HEK293 (cell line): ENCODE measurements around the gene NOVA2.

ENCODE experiments used
- GLIS1 ChIP-seq: fragments of 450-650 bp; formaldehyde crosslinking; IDR thresholded peaks from 2 replicates; pipeline ENCODE4 v1.5.1; 2016; ENCODE audit warnings: missing biosample characterization, missing genetic modification characterization
- MEIS1 ChIP-seq: sonication (generic); formaldehyde crosslinking; IDR thresholded peaks from 2 replicates; pipeline ENCODE4 v1.8.1; 2022; ENCODE audit warnings: missing genetic modification reagents, mild to moderate bottlenecking, borderline replicate concordance
- PRDM1 ChIP-seq: fragments of 450-650 bp; formaldehyde crosslinking; IDR thresholded peaks from 2 replicates; pipeline ENCODE4; 2016; ENCODE audit warnings: missing biosample characterization, missing genetic modification characterization
- SCRT2 ChIP-seq: fragments of 450-650 bp; formaldehyde crosslinking; IDR thresholded peaks from 2 replicates; pipeline ENCODE4 v1.5.1; 2016; ENCODE audit warnings: missing biosample characterization, missing genetic modification characterization
- SETDB1 ChIP-seq: IDR thresholded peaks from one replicate; pipeline ENCODE4 v1.6.1; 2017; ENCODE audit warnings: mild to moderate bottlenecking, low read length, moderate library complexity, mixed read lengths; ENCODE audit not compliant: insufficient read length
- SP2 ChIP-seq: fragments of 450-650 bp; formaldehyde crosslinking; IDR thresholded peaks from 2 replicates; pipeline ENCODE4 v1.5.1; 2016; ENCODE audit warnings: missing biosample characterization, missing genetic modification characterization
- TSHZ1 ChIP-seq: fragments of 450-650 bp; formaldehyde crosslinking; IDR thresholded peaks from 2 replicates; pipeline ENCODE4 v1.5.1; 2016; ENCODE audit warnings: missing biosample characterization, missing genetic modification characterization, borderline replicate concordance
- ZBTB21 ChIP-seq: fragments of 450-650 bp; formaldehyde crosslinking; IDR thresholded peaks from 2 replicates; pipeline ENCODE4 v1.5.1; 2017; ENCODE audit warnings: missing biosample characterization, missing genetic modification characterization
- ZEB2 ChIP-seq: fragments of 450-650 bp; formaldehyde crosslinking; IDR thresholded peaks from 2 replicates; pipeline ENCODE4 v1.5.1; 2016; ENCODE audit warnings: missing biosample characterization, missing genetic modification characterization
- ZFP41 ChIP-seq: fragments of 450-650 bp; formaldehyde crosslinking; IDR thresholded peaks from 2 replicates; pipeline ENCODE4 v1.5.1; 2016; ENCODE audit warnings: missing biosample characterization, missing genetic modification characterization, borderline replicate concordance
- ZNF114 ChIP-seq: fragments of 450-650 bp; formaldehyde crosslinking; IDR thresholded peaks from 2 replicates; pipeline ENCODE4 v1.5.0; 2017; ENCODE audit warnings: missing biosample characterization, missing genetic modification characterization
- ZNF132 ChIP-seq: fragments of 450-650 bp; formaldehyde crosslinking; IDR thresholded peaks from 2 replicates; pipeline ENCODE4 v1.5.1; 2017; ENCODE audit warnings: missing biosample characterization, missing genetic modification characterization, borderline replicate concordance
- ZNF174 ChIP-seq: fragments of 450-650 bp; formaldehyde crosslinking; IDR thresholded peaks from 2 replicates; pipeline ENCODE4 v1.5.0; 2017; ENCODE audit warnings: missing biosample characterization, mild to moderate bottlenecking, missing genetic modification characterization
- ZNF18 ChIP-seq: fragments of 450-650 bp; formaldehyde crosslinking; IDR thresholded peaks from 2 replicates; pipeline ENCODE4 v1.5.1; 2016; ENCODE audit warnings: missing biosample characterization, missing genetic modification characterization
- ZNF202 ChIP-seq: fragments of 450-650 bp; formaldehyde crosslinking; IDR thresholded peaks from 2 replicates; pipeline ENCODE4 v1.5.1; 2016; ENCODE audit warnings: missing biosample characterization, missing genetic modification characterization, borderline replicate concordance
- ZNF248 ChIP-seq: fragments of 450-650 bp; formaldehyde crosslinking; IDR thresholded peaks from 2 replicates; pipeline ENCODE4 v1.5.1; 2017; ENCODE audit warnings: missing biosample characterization, missing genetic modification characterization
- ZNF266 ChIP-seq: fragments of 450-650 bp; formaldehyde crosslinking; IDR thresholded peaks from 2 replicates; pipeline ENCODE4 v1.5.1; 2016; ENCODE audit warnings: missing biosample characterization, missing genetic modification characterization, low read depth
- ZNF324 ChIP-seq: fragments of 450-650 bp; formaldehyde crosslinking; IDR thresholded peaks from 2 replicates; pipeline ENCODE4 v1.5.1; 2016; ENCODE audit warnings: missing biosample characterization, missing genetic modification characterization
- ZNF350 ChIP-seq: fragments of 450-650 bp; formaldehyde crosslinking; IDR thresholded peaks from 2 replicates; pipeline ENCODE4 v1.5.0; 2017; ENCODE audit warnings: missing biosample characterization, mild to moderate bottlenecking, missing genetic modification characterization
- ZNF37A ChIP-seq: fragments of 450-650 bp; IDR thresholded peaks from 2 replicates; pipeline ENCODE4 v1.5.1; 2018; ENCODE audit warnings: missing biosample characterization, missing genetic modification characterization
- ZNF514 ChIP-seq: fragments of 450-650 bp; formaldehyde crosslinking; IDR thresholded peaks from 2 replicates; pipeline ENCODE4 v1.5.1; 2016; ENCODE audit warnings: missing biosample characterization, missing genetic modification characterization
- ZNF548 ChIP-seq: fragments of 450-650 bp; formaldehyde crosslinking; IDR thresholded peaks from 2 replicates; pipeline ENCODE4 v1.5.1; 2016; ENCODE audit warnings: missing biosample characterization, missing genetic modification characterization
- ZNF624 ChIP-seq: fragments of 450-650 bp; formaldehyde crosslinking; IDR thresholded peaks from 2 replicates; pipeline ENCODE4 v1.5.1; 2017; ENCODE audit warnings: missing biosample characterization, missing genetic modification characterization
- ZNF639 ChIP-seq: fragments of 450-650 bp; formaldehyde crosslinking; IDR thresholded peaks from 2 replicates; pipeline ENCODE4 v1.5.1; 2016; ENCODE audit warnings: missing biosample characterization, missing genetic modification characterization
- ZNF658 ChIP-seq: fragments of 450-650 bp; formaldehyde crosslinking; IDR thresholded peaks from 2 replicates; pipeline ENCODE4; 2016; ENCODE audit warnings: missing biosample characterization, missing genetic modification characterization
- ZNF660 ChIP-seq: fragments of 450-650 bp; IDR thresholded peaks from 2 replicates; pipeline ENCODE4 v1.5.1; 2018; ENCODE audit warnings: missing biosample characterization, mild to moderate bottlenecking, missing genetic modification characterization
- ZNF704 ChIP-seq: fragments of 450-650 bp; formaldehyde crosslinking; IDR thresholded peaks from 2 replicates; pipeline ENCODE4 v1.5.1; 2016; ENCODE audit warnings: missing biosample characterization, missing genetic modification characterization
- ZNF76 ChIP-seq: fragments of 450-650 bp; formaldehyde crosslinking; IDR thresholded peaks from 2 replicates; pipeline ENCODE4; 2016; ENCODE audit warnings: low read depth, missing biosample characterization, missing genetic modification characterization, borderline replicate concordance
- ZSCAN30 ChIP-seq: fragments of 450-650 bp; IDR thresholded peaks from 2 replicates; pipeline ENCODE4 v1.5.1; 2018; ENCODE audit warnings: missing biosample characterization, mild to moderate bottlenecking, missing genetic modification characterization, moderate library complexity
- TF ChIP-seq, protein P1 (sequence below): fragments of 450-650 bp; formaldehyde crosslinking; IDR thresholded peaks from 2 replicates; pipeline ENCODE4 v1.5.1; 2016; ENCODE audit warnings: missing biosample characterization, missing genetic modification characterization
- TF ChIP-seq, protein P2 (sequence below): fragments of 450-650 bp; formaldehyde crosslinking; IDR thresholded peaks from 2 replicates; pipeline ENCODE4 v1.5.1; 2016; ENCODE audit warnings: missing biosample characterization, missing genetic modification characterization

Gene NOVA2

DNA sequence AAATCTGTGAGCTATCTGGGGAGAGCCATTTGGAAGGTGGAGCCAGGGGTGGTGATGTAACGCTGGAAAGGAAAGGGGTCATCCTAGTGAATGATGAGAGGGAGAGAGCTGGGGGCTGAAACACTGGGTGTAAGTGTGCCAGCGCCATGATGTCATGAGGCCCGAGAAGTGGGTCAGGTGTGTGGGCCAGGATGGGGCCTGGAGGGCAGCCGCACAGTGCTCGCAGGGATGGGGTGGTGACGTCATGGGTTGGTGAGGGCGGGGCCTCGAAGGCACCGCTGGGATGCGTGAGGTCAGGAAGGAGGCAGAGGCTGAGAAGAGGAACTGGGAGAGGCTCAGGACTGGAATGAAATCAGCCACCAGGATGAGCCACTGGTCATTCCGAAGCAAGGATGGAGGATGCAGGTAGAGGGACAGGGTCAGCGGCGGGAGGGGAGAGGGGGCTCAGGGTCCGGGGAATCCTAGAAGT lies 26.0 kb upstream of the NOVA2 start (continued):
- TF ChIP-seq, protein P1, sequence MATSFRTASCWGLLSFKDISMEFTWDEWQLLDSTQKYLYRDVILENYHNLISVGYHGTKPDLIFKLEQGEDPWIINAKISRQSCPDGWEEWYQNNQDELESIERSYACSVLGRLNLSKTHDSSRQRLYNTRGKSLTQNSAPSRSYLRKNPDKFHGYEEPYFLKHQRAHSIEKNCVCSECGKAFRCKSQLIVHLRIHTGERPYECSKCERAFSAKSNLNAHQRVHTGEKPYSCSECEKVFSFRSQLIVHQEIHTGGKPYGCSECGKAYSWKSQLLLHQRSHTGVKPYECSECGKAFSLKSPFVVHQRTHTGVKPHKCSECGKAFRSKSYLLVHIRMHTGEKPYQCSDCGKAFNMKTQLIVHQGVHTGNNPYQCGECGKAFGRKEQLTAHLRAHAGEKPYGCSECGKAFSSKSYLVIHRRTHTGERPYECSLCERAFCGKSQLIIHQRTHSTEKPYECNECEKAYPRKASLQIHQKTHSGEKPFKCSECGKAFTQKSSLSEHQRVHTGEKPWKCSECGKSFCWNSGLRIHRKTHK (tag by site-specific recombination): no peak
- TF ChIP-seq ZNF248 (tag by site-specific recombination) (no peak), ZNF174 (tag by site-specific recombination) (no peak), ZNF114 (no peak), ZNF132 (no peak), ZEB2 (peak; percentile 90), ZNF324 (tag by site-specific recombination) (peak; percentile 15; the same call in 1 of the 2 replicates), ZNF266 (no peak), ZBTB21 (tag by site-specific recombination) (peak; percentile 99), GLIS1 (tag by site-specific recombination) (peak; percentile 61), ZNF350 (tag by site-specific recombination) (no peak), ZNF704 (tag by site-specific recombination) (no peak), SCRT2 (tag by site-specific recombination) (0 out of 2 replicates have a peak, but pooled peaks have one; percentile 15), SETDB1 (no peak), ZNF660 (peak; percentile 49; the same call in 1 of the 2 replicates), ZNF624 (tag by site-specific recombination) (no peak), PRDM1 (tag by site-specific recombination) (peak; percentile 95), ZNF18 (tag by site-specific recombination) (no peak), ZNF548 (peak; percentile 100), ZNF76 (peak; percentile 78; the same call in 1 of the 2 replicates), TSHZ1 (tag by site-specific recombination) (peak; percentile 23; the same call in 1 of the 2 replicates), ZSCAN30 (tag by site-specific recombination) (no peak), ZNF202 (tag by site-specific recombination) (no peak), ZNF639 (tag by site-specific recombination) (0 out of 2 replicates have a peak, but pooled peaks have one; percentile 34), MEIS1 (CRISPR knock-in tag) (no peak), ZNF37A (tag by site-specific recombination) (no peak), ZFP41 (no peak), ZNF658 (tag by site-specific recombination) (no peak), ZNF514 (tag by site-specific recombination) (no peak), SP2 (peak; percentile 65)
- TF ChIP-seq, protein P2, sequence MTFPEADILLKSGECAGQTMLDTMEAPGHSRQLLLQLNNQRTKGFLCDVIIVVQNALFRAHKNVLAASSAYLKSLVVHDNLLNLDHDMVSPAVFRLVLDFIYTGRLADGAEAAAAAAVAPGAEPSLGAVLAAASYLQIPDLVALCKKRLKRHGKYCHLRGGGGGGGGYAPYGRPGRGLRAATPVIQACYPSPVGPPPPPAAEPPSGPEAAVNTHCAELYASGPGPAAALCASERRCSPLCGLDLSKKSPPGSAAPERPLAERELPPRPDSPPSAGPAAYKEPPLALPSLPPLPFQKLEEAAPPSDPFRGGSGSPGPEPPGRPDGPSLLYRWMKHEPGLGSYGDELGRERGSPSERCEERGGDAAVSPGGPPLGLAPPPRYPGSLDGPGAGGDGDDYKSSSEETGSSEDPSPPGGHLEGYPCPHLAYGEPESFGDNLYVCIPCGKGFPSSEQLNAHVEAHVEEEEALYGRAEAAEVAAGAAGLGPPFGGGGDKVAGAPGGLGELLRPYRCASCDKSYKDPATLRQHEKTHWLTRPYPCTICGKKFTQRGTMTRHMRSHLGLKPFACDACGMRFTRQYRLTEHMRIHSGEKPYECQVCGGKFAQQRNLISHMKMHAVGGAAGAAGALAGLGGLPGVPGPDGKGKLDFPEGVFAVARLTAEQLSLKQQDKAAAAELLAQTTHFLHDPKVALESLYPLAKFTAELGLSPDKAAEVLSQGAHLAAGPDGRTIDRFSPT (tag by site-specific recombination): peak; percentile 90
